PC-9 (cell line): ENCODE measurements around the gene CTU2.

Experiments used
- EZH2 ChIP-seq: fragments of 200-600 bp; sonication (generic); IDR thresholded peaks from 2 replicates; pipeline ENCODE4 v1.8.0; 2017; ENCODE audit warnings: antibody characterized with exemption, low read depth
- TF ChIP-seq, protein P1 (sequence below): fragments of 200-600 bp; sonication (generic); conservative IDR thresholded peaks from 2 replicates; pipeline ENCODE4 v1.6.1; 2017; ENCODE audit warnings: mixed run types, antibody characterized with exemption, mild to moderate bottlenecking, moderate library complexity

GRCh38 chr16:88657371-88657770, 48.9 kb upstream of the CTU2 start:
- TF ChIP-seq, protein P1, sequence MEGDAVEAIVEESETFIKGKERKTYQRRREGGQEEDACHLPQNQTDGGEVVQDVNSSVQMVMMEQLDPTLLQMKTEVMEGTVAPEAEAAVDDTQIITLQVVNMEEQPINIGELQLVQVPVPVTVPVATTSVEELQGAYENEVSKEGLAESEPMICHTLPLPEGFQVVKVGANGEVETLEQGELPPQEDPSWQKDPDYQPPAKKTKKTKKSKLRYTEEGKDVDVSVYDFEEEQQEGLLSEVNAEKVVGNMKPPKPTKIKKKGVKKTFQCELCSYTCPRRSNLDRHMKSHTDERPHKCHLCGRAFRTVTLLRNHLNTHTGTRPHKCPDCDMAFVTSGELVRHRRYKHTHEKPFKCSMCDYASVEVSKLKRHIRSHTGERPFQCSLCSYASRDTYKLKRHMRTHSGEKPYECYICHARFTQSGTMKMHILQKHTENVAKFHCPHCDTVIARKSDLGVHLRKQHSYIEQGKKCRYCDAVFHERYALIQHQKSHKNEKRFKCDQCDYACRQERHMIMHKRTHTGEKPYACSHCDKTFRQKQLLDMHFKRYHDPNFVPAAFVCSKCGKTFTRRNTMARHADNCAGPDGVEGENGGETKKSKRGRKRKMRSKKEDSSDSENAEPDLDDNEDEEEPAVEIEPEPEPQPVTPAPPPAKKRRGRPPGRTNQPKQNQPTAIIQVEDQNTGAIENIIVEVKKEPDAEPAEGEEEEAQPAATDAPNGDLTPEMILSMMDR = no peak
- TF ChIP-seq EZH2 = no peak
